ENCODE measurements around the gene ASIC2.

Gene ASIC2

GRCh38 chr17:33204701-33205100, 88.4 kb downstream of the ASIC2 start:
- Histone ChIP-seq H3K4me3 (ENCODE audit: low read length in 2 of 2) (no peak overlapping the region), H3K4me2 (ENCODE audit: insufficient read depth, low read length, poor library complexity, severe bottlenecking) (no peak overlapping the region), H2BK12ac (ENCODE audit: low read length) (no peak overlapping the region), H2BK120ac (ENCODE audit: low read depth, low read length) (no peak overlapping the region), H3K18ac (ENCODE audit: low read length) (no peak overlapping the region), H3K9me3 (replicated peaks in 1 of 2; ENCODE audit: control insufficient read depth in 2 of 2, insufficient read depth in 1 of 2, low read depth in 1 of 2, low read length in 2 of 2) (no peaks in the 10 kb centered on the region), H3K79me1 (ENCODE audit: low read depth, low read length) (no peaks in the 10 kb centered on the region), H3K27ac (replicated peaks; ENCODE audit: low read length) (no peak overlapping the region), H2BK15ac (ENCODE audit: low read length) (no peak overlapping the region), H3K27me3 (ENCODE audit: control insufficient read depth in 3 of 3, insufficient read depth in 3 of 3, low read depth in 1 of 3, low read length in 3 of 3) (no peaks in the 10 kb centered on the region), H3K23ac (ENCODE audit: low read depth, low read length, poor library complexity) (no peak overlapping the region), H2BK5ac (ENCODE audit: low read length) (no peak overlapping the region), H4K91ac (ENCODE audit: low read depth, low read length, poor library complexity) (no peak overlapping the region), H3K9ac (ENCODE audit: low read depth, low read length, poor library complexity) (no peak overlapping the region), H2AK5ac (ENCODE audit: low read depth, low read length) (no peak overlapping the region), H4K8ac (ENCODE audit: low read depth, low read length) (no peak overlapping the region), H2AFZ (ENCODE audit: low read length) (no peak overlapping the region), H3K36me3 (replicated peaks in 1 of 2; ENCODE audit: control insufficient read depth in 2 of 2, insufficient read depth in 2 of 2, low read length in 2 of 2) (no peaks in the 10 kb centered on the region), H3K4ac (ENCODE audit: low read length) (no peak overlapping the region), H3K14ac (ENCODE audit: low read length) (no peak overlapping the region), H3K4me1 (ENCODE audit: control insufficient read depth in 2 of 2, insufficient read depth in 1 of 2, low read depth in 1 of 2, low read length in 2 of 2) (peaks cover 0 to 1% of the 10 kb centered on the region in 2 donors)
- no CpG with 5 or more reads among the region's 2 CpGs for WGBS, 2 donors (ENCODE audit: extremely low coverage in 2 of 2, insufficient read length in 2 of 2, insufficient replicate concordance in 1 of 2)
- DNase-seq (ENCODE audit: low spot score): no peak

- no peak overlapping the region for H3K4me2 ChIP-seq (ENCODE audit: insufficient read depth, low read length, poor library complexity, severe bottlenecking)
- H3K4me1 ChIP-seq (ENCODE audit: control insufficient read depth in 2 of 2, insufficient read depth in 1 of 2, low read depth in 1 of 2, low read length in 2 of 2): peaks cover 0 to 1% of the 10 kb centered on the region in 2 donors
- no peak overlapping the region for H2BK5ac ChIP-seq (ENCODE audit: low read length)
- H2AFZ ChIP-seq (ENCODE audit: low read length): no peak overlapping the region
- H3K9ac ChIP-seq (ENCODE audit: low read depth, low read length, poor library complexity): no peak overlapping the region
- no peak overlapping the region for H2AK5ac ChIP-seq (ENCODE audit: low read depth, low read length)
- H2BK15ac ChIP-seq (ENCODE audit: low read length): no peak overlapping the region
- no peak overlapping the region for H2BK12ac ChIP-seq (ENCODE audit: low read length)
- no CpG with 5 or more reads among the region's 3 CpGs for WGBS, 2 donors (ENCODE audit: extremely low coverage in 2 of 2, insufficient read length in 2 of 2, insufficient replicate concordance in 1 of 2)
- no peak overlapping the region for H3K27ac ChIP-seq (replicated peaks; ENCODE audit: low read length)
- no peak overlapping the region for H2BK120ac ChIP-seq (ENCODE audit: low read depth, low read length)
- H3K4ac ChIP-seq (ENCODE audit: low read length): no peak overlapping the region
- H3K36me3 ChIP-seq (replicated peaks in 1 of 2; ENCODE audit: control insufficient read depth in 2 of 2, insufficient read depth in 2 of 2, low read length in 2 of 2): no peaks in the 10 kb centered on the region
- H4K8ac ChIP-seq (ENCODE audit: low read depth, low read length): no peak overlapping the region
- H3K27me3 ChIP-seq (ENCODE audit: control insufficient read depth in 3 of 3, insufficient read depth in 3 of 3, low read depth in 1 of 3, low read length in 3 of 3): no peaks in the 10 kb centered on the region
- no peak for DNase-seq (ENCODE audit: low spot score)
- no peak overlapping the region for H3K14ac ChIP-seq (ENCODE audit: low read length)
- H3K4me3 ChIP-seq (ENCODE audit: low read length in 2 of 2): no peak overlapping the region
- H3K9me3 ChIP-seq (replicated peaks in 1 of 2; ENCODE audit: control insufficient read depth in 2 of 2, insufficient read depth in 1 of 2, low read depth in 1 of 2, low read length in 2 of 2): no peaks in the 10 kb centered on the region
- no peak overlapping the region for H3K18ac ChIP-seq (ENCODE audit: low read length)
- H3K79me1 ChIP-seq (ENCODE audit: low read depth, low read length): no peaks in the 10 kb centered on the region
- H4K91ac ChIP-seq (ENCODE audit: low read depth, low read length, poor library complexity): no peak overlapping the region
- no peak overlapping the region for H3K23ac ChIP-seq (ENCODE audit: low read depth, low read length, poor library complexity)
These were observed 88.9 kb downstream of the ASIC2 start for GRCh38 chr17:33204156-33204555.

DNA sequence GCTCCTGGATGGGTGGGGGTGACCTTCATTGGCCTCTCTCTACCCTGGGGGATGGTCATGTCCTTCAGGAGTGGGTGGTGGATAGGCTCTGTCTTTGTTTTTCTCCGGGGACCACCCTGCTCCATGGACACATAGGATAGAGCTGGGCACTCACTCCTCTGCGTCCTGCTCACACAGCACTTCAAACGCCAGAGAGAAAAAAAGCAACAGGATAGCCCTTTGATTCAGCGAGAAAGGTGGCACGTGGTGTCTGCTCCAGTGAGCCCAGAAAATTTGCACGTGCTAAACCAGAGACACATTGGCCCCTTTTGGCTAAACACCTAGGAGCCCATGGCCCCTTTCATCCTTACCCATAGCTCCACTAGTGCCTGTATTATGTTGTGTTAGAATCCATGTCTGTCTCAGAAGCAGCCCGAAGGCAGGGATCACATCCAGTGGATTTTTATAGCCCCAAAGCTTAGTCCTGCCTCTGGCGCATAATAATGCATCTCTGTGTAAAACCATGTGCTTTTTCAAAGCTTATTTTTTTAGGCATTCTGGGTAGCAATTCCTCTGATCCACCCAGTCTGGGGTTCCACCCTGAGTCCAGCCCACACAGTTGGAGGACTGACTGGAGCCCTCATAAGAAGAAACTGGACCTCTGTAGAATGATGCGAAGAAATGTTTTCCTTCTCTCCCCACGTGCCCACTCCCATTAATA, 90.1 kb downstream of the ASIC2 start:
- Histone ChIP-seq H3K4me1 (ENCODE audit: control insufficient read depth in 2 of 2, insufficient read depth in 1 of 2, low read depth in 1 of 2, low read length in 2 of 2) (peaks cover 0 to 1% of the 10 kb centered on the region in 2 donors), H3K79me1 (ENCODE audit: low read depth, low read length) (no peaks in the 10 kb centered on the region), H3K18ac (ENCODE audit: low read length) (no peak overlapping the region), H2AFZ (ENCODE audit: low read length) (no peak overlapping the region), H3K23ac (ENCODE audit: low read depth, low read length, poor library complexity) (peak overlapping the region; percentile 8), H3K9me3 (replicated peaks in 1 of 2; ENCODE audit: control insufficient read depth in 2 of 2, insufficient read depth in 1 of 2, low read depth in 1 of 2, low read length in 2 of 2) (no peaks in the 10 kb centered on the region), H3K4ac (ENCODE audit: low read length) (no peak overlapping the region), H3K27me3 (ENCODE audit: control insufficient read depth in 3 of 3, insufficient read depth in 3 of 3, low read depth in 1 of 3, low read length in 3 of 3) (no peaks in the 10 kb centered on the region), H3K4me3 (ENCODE audit: low read length in 2 of 2) (no peak overlapping the region), H4K91ac (ENCODE audit: low read depth, low read length, poor library complexity) (no peak overlapping the region), H2BK15ac (ENCODE audit: low read length) (no peak overlapping the region), H2BK12ac (ENCODE audit: low read length) (no peak overlapping the region), H3K4me2 (ENCODE audit: insufficient read depth, low read length, poor library complexity, severe bottlenecking) (no peak overlapping the region), H3K14ac (ENCODE audit: low read length) (no peak overlapping the region), H2BK5ac (ENCODE audit: low read length) (no peak overlapping the region), H2AK5ac (ENCODE audit: low read depth, low read length) (no peak overlapping the region), H2BK120ac (ENCODE audit: low read depth, low read length) (no peak overlapping the region), H3K9ac (ENCODE audit: low read depth, low read length, poor library complexity) (no peak overlapping the region), H3K36me3 (replicated peaks in 1 of 2; ENCODE audit: control insufficient read depth in 2 of 2, insufficient read depth in 2 of 2, low read length in 2 of 2) (no peaks in the 10 kb centered on the region), H4K8ac (ENCODE audit: low read depth, low read length) (no peak overlapping the region), H3K27ac (replicated peaks; ENCODE audit: low read length) (no peak overlapping the region)
- WGBS, 2 donors (ENCODE audit: extremely low coverage in 2 of 2, insufficient read length in 2 of 2, insufficient replicate concordance in 1 of 2): no CpG with 5 or more reads among the region's 10 CpGs
- no peak for DNase-seq (ENCODE audit: low spot score)

GRCh38 chr17:33202021-33202420, 91.1 kb downstream of the ASIC2 start:
- Histone ChIP-seq H3K14ac (ENCODE audit: low read length) (no peak overlapping the region), H2AK5ac (ENCODE audit: low read depth, low read length) (no peak overlapping the region), H3K27me3 (ENCODE audit: control insufficient read depth in 3 of 3, insufficient read depth in 3 of 3, low read depth in 1 of 3, low read length in 3 of 3) (no peaks in the 10 kb centered on the region), H3K27ac (replicated peaks; ENCODE audit: low read length) (no peak overlapping the region), H3K9me3 (replicated peaks in 1 of 2; ENCODE audit: control insufficient read depth in 2 of 2, insufficient read depth in 1 of 2, low read depth in 1 of 2, low read length in 2 of 2) (no peaks in the 10 kb centered on the region), H3K9ac (ENCODE audit: low read depth, low read length, poor library complexity) (no peak overlapping the region), H3K4me3 (ENCODE audit: low read length in 2 of 2) (no peak overlapping the region), H3K79me1 (ENCODE audit: low read depth, low read length) (no peaks in the 10 kb centered on the region), H2BK120ac (ENCODE audit: low read depth, low read length) (no peak overlapping the region), H2BK12ac (ENCODE audit: low read length) (no peak overlapping the region), H2BK15ac (ENCODE audit: low read length) (no peak overlapping the region), H3K23ac (ENCODE audit: low read depth, low read length, poor library complexity) (no peak overlapping the region), H3K18ac (ENCODE audit: low read length) (no peak overlapping the region), H2AFZ (ENCODE audit: low read length) (no peak overlapping the region), H4K8ac (ENCODE audit: low read depth, low read length) (no peak overlapping the region), H3K4ac (ENCODE audit: low read length) (no peak overlapping the region), H4K91ac (ENCODE audit: low read depth, low read length, poor library complexity) (no peak overlapping the region), H3K4me1 (ENCODE audit: control insufficient read depth in 2 of 2, insufficient read depth in 1 of 2, low read depth in 1 of 2, low read length in 2 of 2) (peaks cover 0 to 1% of the 10 kb centered on the region in 2 donors), H2BK5ac (ENCODE audit: low read length) (no peak overlapping the region), H3K36me3 (replicated peaks in 1 of 2; ENCODE audit: control insufficient read depth in 2 of 2, insufficient read depth in 2 of 2, low read length in 2 of 2) (no peaks in the 10 kb centered on the region), H3K4me2 (ENCODE audit: insufficient read depth, low read length, poor library complexity, severe bottlenecking) (no peak overlapping the region)
- DNase-seq (ENCODE audit: low spot score): no peak
- no CpG with 5 or more reads among the region's 7 CpGs for WGBS, 2 donors (ENCODE audit: extremely low coverage in 2 of 2, insufficient read length in 2 of 2, insufficient replicate concordance in 1 of 2)

Measured in neuronal stem cell (in vitro differentiated cells).